Subcutaneous adipose tissue (tissue), 4 donors: Measurements from ENCODE around the gene MRPL3. TPM values are rescaled to one million over a fixed set of nuclear protein-coding genes. Genes with fewer than 3 reads are reported as not detected.

Experiments
- total RNA-seq, 4 donors: library from RNA; depleted of rRNA; stranded (reverse); fragments of >200 nt; gene quantifications; one replicate each; pipeline ENCODE4 v1.1.0, GENCODE V29; 2016
- TF ChIP-seq, protein P1 (sequence below): fragments of 450-650 bp; IDR thresholded peaks from one replicate; pipeline ENCODE4 v1.5.1; 2016; ENCODE audit warnings: low read depth, mild to moderate bottlenecking, control low read depth, antibody characterized with exemption, moderate library complexity

MRPL3 gene
- 100 to 1,000 TPM in 1 of 4 donors, 10 to 100 TPM in 3; 51.4 to 118 (median 62.7) TPM for total RNA-seq

DNA sequence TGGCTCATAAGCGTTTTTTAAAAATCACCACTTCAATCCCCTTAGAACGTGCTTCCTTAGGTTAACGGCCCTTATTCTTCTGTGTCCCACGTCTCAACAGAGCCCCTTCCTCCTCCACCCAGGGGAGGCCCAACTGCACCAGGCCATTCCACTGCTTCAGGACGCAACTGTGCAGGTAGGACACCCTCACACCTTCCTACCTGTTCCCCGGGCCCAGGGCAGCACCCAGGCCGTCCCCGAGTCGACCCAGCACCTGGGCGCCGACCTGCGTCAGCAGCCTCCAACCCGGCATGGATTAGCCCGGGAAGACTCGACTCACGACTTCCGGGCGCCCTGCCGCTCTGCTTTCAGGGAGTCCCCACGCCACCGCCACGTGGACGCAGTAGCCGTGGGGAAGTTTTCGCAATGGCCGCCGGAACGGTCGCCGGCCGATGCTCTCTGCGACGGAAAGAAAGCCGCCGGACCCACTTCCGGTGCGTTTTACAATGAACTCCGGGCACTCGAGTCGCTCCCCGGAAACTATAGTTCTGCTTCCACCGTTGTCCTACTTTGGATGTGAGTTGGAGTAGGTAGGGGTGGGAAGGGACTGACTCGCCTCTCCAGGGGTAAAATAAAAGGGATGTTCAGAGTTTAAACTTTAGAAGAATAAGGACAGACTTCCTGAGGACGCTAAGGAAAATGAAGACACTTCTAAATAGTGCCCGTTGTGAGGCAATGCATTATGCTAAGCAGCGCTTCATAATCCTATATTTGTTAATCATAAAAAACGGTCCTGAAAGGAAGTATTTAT is at the start of gene MRPL3:
Gene MRPL3, minus strand, starts transcription at position 442 of the 790 bp plus-strand sequence. Its CDS starts 150 bp downstream, at position 292.
- TF ChIP-seq, protein P1, sequence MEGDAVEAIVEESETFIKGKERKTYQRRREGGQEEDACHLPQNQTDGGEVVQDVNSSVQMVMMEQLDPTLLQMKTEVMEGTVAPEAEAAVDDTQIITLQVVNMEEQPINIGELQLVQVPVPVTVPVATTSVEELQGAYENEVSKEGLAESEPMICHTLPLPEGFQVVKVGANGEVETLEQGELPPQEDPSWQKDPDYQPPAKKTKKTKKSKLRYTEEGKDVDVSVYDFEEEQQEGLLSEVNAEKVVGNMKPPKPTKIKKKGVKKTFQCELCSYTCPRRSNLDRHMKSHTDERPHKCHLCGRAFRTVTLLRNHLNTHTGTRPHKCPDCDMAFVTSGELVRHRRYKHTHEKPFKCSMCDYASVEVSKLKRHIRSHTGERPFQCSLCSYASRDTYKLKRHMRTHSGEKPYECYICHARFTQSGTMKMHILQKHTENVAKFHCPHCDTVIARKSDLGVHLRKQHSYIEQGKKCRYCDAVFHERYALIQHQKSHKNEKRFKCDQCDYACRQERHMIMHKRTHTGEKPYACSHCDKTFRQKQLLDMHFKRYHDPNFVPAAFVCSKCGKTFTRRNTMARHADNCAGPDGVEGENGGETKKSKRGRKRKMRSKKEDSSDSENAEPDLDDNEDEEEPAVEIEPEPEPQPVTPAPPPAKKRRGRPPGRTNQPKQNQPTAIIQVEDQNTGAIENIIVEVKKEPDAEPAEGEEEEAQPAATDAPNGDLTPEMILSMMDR = no peak

DNA sequence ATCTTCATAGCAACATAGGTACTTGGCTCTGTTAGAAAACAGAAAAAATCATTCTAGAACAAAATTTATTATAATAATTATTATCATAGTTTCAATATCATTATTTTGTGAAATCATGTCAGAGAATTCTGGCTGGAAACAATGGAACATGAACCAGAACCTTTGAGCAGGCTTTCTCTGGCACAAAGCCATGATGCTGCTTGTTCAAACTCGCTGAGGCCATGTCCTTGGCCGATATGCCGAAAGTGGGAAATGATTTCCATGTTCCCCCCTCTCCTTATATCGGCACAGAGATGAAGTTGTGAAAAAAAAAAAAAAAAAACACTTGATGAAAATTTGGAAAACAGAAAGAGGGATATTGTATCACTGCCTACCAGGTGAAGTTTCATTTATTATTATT is 49.0 kb upstream of the MRPL3 start:
- TF ChIP-seq, protein P1 = no peak

DNA sequence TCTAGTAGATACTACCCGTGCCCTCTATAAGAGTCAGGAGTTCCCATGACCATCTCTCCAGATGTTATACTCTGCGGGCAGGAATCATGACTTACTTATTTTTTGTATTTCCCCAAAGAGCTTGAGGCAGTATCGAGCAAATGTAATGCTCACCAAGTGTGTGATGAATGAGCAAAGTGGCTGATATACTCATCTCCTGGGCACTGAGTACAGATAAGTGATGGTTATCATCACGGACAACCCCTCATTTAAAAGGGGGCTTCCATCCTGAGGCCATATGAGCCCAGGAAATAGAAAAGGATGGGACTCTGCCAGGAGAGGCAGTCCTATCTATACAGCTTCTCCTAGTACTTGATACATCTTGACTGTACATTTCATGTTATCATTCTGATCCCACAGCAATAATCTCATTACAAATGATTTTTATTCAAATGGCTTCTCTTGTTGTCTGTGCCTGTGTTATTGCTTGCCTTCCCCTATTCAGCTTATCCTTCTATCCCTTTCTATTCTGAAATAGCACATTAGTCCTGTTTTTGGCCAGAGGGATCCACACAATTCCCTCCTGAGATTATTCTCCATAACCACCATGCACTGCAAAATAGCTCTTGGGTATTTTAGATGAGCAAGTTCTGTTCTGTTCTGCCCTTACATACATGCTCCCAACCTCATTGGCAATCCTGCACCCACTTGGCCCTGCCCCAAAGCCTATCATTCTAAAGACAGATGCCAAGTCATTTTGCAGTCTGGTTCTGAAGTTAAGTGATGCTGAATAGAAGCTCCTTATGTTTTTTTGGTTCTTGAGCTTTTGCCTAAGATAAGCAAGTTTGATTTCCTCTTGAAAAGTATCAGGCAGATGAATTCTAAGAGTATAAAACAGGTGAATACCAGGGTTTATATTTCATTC is 48.0 kb upstream of the MRPL3 start:
- TF ChIP-seq, protein P1 = no peak

DNA sequence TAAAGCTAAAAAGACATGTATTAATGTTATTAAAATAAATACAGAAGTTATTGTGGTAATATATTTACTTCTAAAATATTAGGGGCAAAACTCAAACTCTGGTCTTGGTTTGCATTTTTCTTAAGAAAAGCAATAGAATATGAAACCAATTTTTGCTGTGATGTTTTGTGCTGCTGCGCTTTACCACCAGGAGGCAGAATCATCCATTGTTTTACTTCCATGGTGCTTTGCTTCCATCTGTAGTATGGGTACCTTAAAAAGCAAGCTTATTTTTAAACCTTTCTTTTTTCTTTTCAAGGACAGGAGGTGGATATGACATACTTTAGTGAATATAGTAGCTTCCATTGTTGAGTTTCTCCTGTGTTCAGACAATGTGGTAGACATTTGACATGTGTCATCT is 46.6 kb upstream of the MRPL3 start:
- TF ChIP-seq, protein P1 = no peak

DNA sequence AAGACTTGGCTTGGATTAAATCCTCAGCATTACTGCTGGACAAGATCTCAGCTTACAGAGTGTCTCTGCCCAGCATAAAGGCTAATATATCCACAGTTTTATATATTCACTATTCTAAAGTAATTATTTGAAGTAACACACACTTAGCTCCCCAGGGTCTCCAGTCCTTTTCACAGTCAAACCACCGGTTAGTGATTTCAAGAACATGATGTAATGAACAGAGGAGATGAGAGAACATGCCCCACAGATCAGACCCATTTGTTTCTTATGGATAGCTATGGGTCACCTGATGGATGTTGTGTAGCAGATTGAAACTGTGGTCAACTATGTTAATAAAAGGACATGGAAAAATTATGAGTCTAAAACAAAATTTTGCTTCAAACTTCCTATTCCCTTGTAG is 44.8 kb upstream of the MRPL3 start:
- TF ChIP-seq, protein P1 = no peak

DNA sequence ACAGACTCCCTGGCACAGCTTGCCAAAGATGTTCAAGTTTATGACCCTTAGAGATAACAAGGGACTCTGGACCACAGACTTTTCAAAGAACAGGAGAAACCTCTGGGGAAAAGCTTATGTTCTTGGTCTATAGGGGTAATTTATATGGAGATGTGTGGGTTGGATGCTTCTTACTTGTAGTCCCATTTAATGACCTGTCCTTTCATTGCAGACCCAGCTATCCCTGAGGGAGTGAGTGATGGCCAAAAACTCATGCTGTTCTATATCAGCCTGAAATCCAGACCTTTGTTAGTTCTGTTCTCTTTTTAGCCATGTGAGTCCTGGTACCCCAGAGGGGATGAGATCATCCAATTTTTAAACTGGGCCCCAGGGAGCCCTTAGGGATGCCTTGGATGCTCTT is 43.7 kb upstream of the MRPL3 start:
- TF ChIP-seq, protein P1 = no peak

DNA sequence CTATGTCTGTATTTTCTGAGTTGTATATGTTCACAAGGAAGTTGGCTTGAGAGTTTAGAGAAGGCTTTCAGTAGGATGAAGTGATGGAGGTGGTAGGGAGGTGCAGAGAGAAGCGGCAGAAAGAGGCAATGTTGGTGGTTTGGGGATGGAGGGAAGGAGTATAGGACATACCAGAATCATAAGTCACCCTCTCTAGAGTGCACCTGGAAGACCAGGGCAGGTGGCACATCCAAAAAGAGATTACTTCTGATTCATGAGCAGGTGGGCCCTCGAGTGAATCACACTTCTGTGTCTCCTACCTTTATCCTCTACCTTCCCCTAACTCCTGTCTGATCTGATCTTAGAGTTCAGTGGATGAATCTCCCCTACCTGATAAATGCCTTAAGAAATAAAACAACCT is 41.8 kb upstream of the MRPL3 start:
- TF ChIP-seq, protein P1 = no peak
